ENCODE data around the gene HNRNPA3.

HNRNPA3 gene

DNA sequence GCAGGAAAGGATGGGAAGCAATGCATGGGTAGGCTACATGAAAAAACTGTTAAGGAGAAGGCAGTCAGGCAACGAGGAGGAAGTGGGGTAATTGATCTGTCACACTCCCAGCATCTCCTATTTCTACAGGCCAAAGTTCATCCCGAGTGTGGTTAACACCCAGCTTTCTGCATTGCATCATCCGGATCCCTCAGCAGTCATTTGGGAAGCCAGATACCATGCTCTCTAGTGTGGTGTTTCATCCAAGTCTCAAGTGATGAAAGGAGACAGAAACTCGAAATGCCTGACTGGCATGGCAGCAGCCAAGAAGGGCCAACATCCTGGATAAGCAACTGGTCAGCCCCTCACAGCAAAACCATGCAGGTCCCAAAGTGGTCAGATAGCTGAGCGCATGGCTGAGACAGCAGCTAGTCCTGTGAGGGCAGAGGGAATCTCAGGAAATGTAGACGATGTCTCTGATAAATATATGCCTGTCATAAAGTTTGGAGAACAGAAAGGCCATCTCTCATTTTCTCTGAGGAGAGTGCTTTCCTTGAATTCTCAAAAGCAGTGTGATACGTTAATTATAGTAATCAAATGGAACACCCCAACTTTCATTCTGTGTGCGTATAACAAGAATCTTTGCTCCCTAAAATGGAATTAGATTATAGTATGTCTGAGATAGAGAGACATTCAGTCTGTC lies 24.8 kb upstream of the HNRNPA3 start:
- TF ChIP-seq EZH2phosphoT487 (IDR thresholded peaks at IDR 0.05; ENCODE audit: borderline replicate concordance, low read length) = no peak
- TF ChIP-seq, protein P1, sequence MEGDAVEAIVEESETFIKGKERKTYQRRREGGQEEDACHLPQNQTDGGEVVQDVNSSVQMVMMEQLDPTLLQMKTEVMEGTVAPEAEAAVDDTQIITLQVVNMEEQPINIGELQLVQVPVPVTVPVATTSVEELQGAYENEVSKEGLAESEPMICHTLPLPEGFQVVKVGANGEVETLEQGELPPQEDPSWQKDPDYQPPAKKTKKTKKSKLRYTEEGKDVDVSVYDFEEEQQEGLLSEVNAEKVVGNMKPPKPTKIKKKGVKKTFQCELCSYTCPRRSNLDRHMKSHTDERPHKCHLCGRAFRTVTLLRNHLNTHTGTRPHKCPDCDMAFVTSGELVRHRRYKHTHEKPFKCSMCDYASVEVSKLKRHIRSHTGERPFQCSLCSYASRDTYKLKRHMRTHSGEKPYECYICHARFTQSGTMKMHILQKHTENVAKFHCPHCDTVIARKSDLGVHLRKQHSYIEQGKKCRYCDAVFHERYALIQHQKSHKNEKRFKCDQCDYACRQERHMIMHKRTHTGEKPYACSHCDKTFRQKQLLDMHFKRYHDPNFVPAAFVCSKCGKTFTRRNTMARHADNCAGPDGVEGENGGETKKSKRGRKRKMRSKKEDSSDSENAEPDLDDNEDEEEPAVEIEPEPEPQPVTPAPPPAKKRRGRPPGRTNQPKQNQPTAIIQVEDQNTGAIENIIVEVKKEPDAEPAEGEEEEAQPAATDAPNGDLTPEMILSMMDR (IDR thresholded peaks at IDR 0.05; ENCODE audit: low read depth, low read length, poor library complexity, severe bottlenecking) = no peak
- no peak overlapping the region for H3K27ac ChIP-seq (ENCODE audit: low read depth, low read length)
- no peaks in the 10 kb centered on the region for H4K20me1 ChIP-seq (ENCODE audit: control insufficient read depth, insufficient read depth, low read depth, low read length)
- H3K4me2 ChIP-seq (ENCODE audit: low read length) = no peak overlapping the region
- no peak overlapping the region for H3K4me3 ChIP-seq (ENCODE audit: low read length)
- no peaks in the 10 kb centered on the region for H3K9me2 ChIP-seq (replicated peaks; ENCODE audit: control insufficient read depth, low read length)
- no peaks in the 10 kb centered on the region for H3K36me3 ChIP-seq (ENCODE audit: control insufficient read depth, low read length)
- H3K4me1 ChIP-seq (ENCODE audit: control insufficient read depth, low read length) = no peaks in the 10 kb centered on the region
- no peaks in the 10 kb centered on the region for H3K9me3 ChIP-seq (ENCODE audit: control insufficient read depth, insufficient read depth, low read length)
- H3F3A ChIP-seq (ENCODE audit: control insufficient read depth, insufficient read depth) = no peaks in the 10 kb centered on the region
- no peaks in the 10 kb centered on the region; the same call in 1 of the 2 replicates for H3K27me3 ChIP-seq (ENCODE audit: control insufficient read depth, low read length)
- H3K79me2 ChIP-seq (ENCODE audit: control insufficient read depth, low read length) = no peaks in the 10 kb centered on the region

GRCh38 chr2:177188482-177189469 lies 23.8 kb upstream of the HNRNPA3 start:
- Histone ChIP-seq H3K4me3 (ENCODE audit: low read length) (no peak overlapping the region), H3K9me3 (ENCODE audit: control insufficient read depth, insufficient read depth, low read length) (no peaks in the 10 kb centered on the region), H3K79me2 (ENCODE audit: control insufficient read depth, low read length) (no peaks in the 10 kb centered on the region), H3K27ac (ENCODE audit: low read depth, low read length) (no peak overlapping the region), H3K27me3 (ENCODE audit: control insufficient read depth, low read length) (no peaks in the 10 kb centered on the region), H3K4me1 (ENCODE audit: control insufficient read depth, low read length) (no peaks in the 10 kb centered on the region), H3F3A (ENCODE audit: control insufficient read depth, insufficient read depth) (no peaks in the 10 kb centered on the region), H4K20me1 (ENCODE audit: control insufficient read depth, insufficient read depth, low read depth, low read length) (no peaks in the 10 kb centered on the region), H3K4me2 (ENCODE audit: low read length) (no peak overlapping the region), H3K36me3 (ENCODE audit: control insufficient read depth, low read length) (no peaks in the 10 kb centered on the region), H3K9me2 (replicated peaks; ENCODE audit: control insufficient read depth, low read length) (no peaks in the 10 kb centered on the region)
- TF ChIP-seq, protein P1 (IDR thresholded peaks at IDR 0.05; ENCODE audit: low read depth, low read length, poor library complexity, severe bottlenecking) = no peak
- TF ChIP-seq EZH2phosphoT487 (IDR thresholded peaks at IDR 0.05; ENCODE audit: borderline replicate concordance, low read length) = no peak

GRCh38 chr2:177190941-177191340 lies 21.7 kb upstream of the HNRNPA3 start:
- Histone ChIP-seq H3K4me1 (ENCODE audit: control insufficient read depth, low read length) (no peaks in the 10 kb centered on the region), H3K27me3 (ENCODE audit: control insufficient read depth, low read length) (peaks cover 3% of the 10 kb centered on the region; the same call in 1 of the 2 replicates), H3K27ac (ENCODE audit: low read depth, low read length) (no peak overlapping the region), H3K4me3 (ENCODE audit: low read length) (no peak overlapping the region), H3F3A (ENCODE audit: control insufficient read depth, insufficient read depth) (no peaks in the 10 kb centered on the region), H3K9me3 (ENCODE audit: control insufficient read depth, insufficient read depth, low read length) (no peaks in the 10 kb centered on the region), H4K20me1 (ENCODE audit: control insufficient read depth, insufficient read depth, low read depth, low read length) (no peaks in the 10 kb centered on the region), H3K36me3 (ENCODE audit: control insufficient read depth, low read length) (no peaks in the 10 kb centered on the region), H3K4me2 (ENCODE audit: low read length) (no peak overlapping the region), H3K79me2 (ENCODE audit: control insufficient read depth, low read length) (no peaks in the 10 kb centered on the region), H3K9me2 (replicated peaks; ENCODE audit: control insufficient read depth, low read length) (no peaks in the 10 kb centered on the region)
- TF ChIP-seq, protein P1 (IDR thresholded peaks at IDR 0.05; ENCODE audit: low read depth, low read length, poor library complexity, severe bottlenecking) = no peak
- TF ChIP-seq EZH2phosphoT487 (IDR thresholded peaks at IDR 0.05; ENCODE audit: borderline replicate concordance, low read length) = no peak
